NCI-H146 treated with DMSO at 0.1 percent for 48 hours (cell line): ENCODE results near the gene CD86.
"Not testable (repeated sequence)": the region's sequence is repeated elsewhere in the genome, so short reads cannot be mapped to it uniquely, and the experiment has no call there.

Experiments
- DNase-seq: peaks from one replicate; lab custom pipeline; 2025; ENCODE audit not compliant: unreplicated experiment; lab: John Stamatoyannopoulos, UW

The CD86 gene

GRCh38 chr3:122146466-122146865 lies 91.3 kb downstream of the CD86 start:
- no peak for DNase-seq

- DNase-seq: no peak
These were observed 93.9 kb downstream of the CD86 start for GRCh38 chr3:122148941-122149627.

- DNase-seq: no peak
These were observed 96.3 kb downstream of the CD86 start for GRCh38 chr3:122151480-122151879.

GRCh38 chr3:122164983-122165382 lies 109.8 kb downstream of the CD86 start:
- not testable (repeated sequence) for DNase-seq

- DNase-seq: no peak
These were observed 112.5 kb downstream of the CD86 start for GRCh38 chr3:122167630-122168029.

GRCh38 chr3:122168044-122168443 lies 112.9 kb downstream of the CD86 start:
- no peak for DNase-seq

GRCh38 chr3:122169911-122170310 lies 114.7 kb downstream of the CD86 start:
- no peak for DNase-seq
